CD14-positive monocyte (primary cell): ENCODE measurements around the gene CHAC2. TPM values are rescaled to one million over a fixed set of nuclear protein-coding genes. Genes with fewer than 3 reads are reported as not detected.

Experiments used
- polyA plus RNA-seq, 3 donors: library from polyadenylated mRNA; depleted of rRNA in 1 of 3; unstranded in 2 of 3; stranded (reverse) in 1 of 3; fragments of 300-500 nt in 2 of 3; fragments of >200 nt in 1 of 3; fragmentation: Illumina TruSeq in 2 of 3; gene quantifications; 1 replicate in 2 of 3; 2 replicates in 1 of 3; pipeline ENCODE4 v1.2.3, GENCODE V29; 2012 to 2021

CHAC2 gene
- polyA plus RNA-seq, 3 donors = 0.07 to 0.40 (median 0.20) TPM

Other genes starting within 250 kb of the CHAC2 start
- 10 to 100 TPM in 1 of 3 donors, 1 to 10 TPM in 2; 6.7 to 14.9 (median 8.1) TPM for gene ASB3, start 19.1 kb downstream of the CHAC2 start, polyA plus RNA-seq
- 10 to 100 TPM; 11.4 to 23.8 (median 23.7) TPM for gene ERLEC1, start 19.2 kb downstream of the CHAC2 start, polyA plus RNA-seq
- 1 to 10 TPM in 1 of 3 donors, not detected in 2; 2.2 TPM for gene GPR75, start 92.2 kb downstream of the CHAC2 start, polyA plus RNA-seq
- 10 to 100 TPM in 1 of 3 donors, 1 to 10 TPM in 2; 2.1 to 17.7 (median 3.1) TPM for gene PSME4, start 203.2 kb downstream of the CHAC2 start, polyA plus RNA-seq